Activated CD4-positive, CD25-positive, alpha-beta regulatory T cell treated with anti-CD3 and anti-CD28 coated beads, Interleukin-2, amount 50 U/mL, for 16 hours (primary cell): ENCODE measurements around the gene MAPK13.
"Not testable (repeated sequence)": the region's sequence is repeated elsewhere in the genome, so short reads cannot be mapped to it uniquely, and the experiment has no call there.

ENCODE experiments used
- DNase-seq: peaks from one replicate; pipeline ENCODE4 v3.0.0-alpha.2; 2020; ENCODE audit warnings: low read depth, low spot score

The MAPK13 gene

DNA sequence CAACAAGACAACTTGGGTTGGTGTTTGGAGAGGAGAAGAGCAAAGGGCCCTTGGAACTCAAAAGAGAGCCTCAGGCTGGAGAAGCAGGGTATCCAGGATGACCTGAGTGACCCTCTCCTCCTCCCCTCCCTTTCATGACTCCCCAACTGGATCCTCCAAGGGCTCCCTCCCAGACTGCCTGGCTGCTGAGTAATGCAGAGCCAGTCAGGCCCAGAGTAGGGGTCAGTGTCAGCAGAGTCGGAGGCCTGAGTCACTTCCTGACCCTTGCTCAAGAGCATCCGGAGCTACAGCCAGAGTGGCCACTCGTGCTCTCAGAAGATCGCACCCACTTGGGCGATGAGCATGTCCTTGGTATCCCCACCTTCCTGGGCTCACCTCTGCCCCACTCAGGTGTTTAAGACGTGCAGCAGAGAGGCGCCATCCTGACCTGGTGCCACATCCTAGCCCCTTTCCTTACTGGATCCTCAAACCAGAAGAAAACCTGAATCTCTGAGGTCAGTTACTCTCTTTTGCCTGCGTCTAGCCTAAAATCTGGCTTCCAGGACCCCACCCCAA, 2.8 kb upstream of the MAPK13 start:
- DNase-seq = no peak

DNA sequence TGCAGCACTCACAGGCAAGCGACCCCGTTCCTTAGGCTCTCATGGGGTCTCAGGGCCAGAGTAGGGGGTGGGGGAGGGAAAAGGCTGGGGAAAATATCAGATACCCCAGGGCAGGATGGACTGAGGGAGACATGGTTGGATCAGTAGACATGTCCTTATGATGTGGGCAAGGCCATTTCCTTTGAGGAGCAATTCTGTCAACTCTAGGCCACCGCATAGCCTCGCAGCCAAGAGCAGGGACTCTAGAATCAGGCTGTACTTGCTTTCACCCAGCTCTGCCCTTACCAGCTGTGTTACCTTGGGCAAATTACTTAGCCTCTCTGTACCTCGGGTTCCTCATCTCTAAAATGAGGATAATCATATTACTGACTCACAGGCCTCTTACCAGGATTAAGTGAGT, 2.2 kb upstream of the MAPK13 start:
- DNase-seq = no peak

DNA sequence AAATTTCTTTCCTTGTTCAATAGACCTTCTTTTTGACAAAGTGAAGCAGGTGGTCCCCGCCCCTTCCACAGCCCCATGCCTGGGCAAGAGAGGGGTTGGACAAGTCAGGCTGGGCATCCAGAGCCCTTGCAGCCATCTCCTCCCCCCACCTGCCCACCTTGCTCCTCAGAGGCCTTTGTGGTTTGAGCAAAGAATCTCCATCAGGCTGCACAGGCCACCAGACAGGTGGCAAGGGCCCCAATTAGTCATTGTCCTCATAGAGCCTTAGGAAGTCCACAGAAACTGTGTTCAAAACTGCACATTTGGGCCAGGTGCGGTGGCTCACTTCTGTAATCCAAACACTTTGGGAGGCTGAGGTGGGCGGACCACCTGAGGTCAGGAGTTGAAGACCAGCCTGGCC, 1.5 kb upstream of the MAPK13 start:
- DNase-seq = no peak

DNA sequence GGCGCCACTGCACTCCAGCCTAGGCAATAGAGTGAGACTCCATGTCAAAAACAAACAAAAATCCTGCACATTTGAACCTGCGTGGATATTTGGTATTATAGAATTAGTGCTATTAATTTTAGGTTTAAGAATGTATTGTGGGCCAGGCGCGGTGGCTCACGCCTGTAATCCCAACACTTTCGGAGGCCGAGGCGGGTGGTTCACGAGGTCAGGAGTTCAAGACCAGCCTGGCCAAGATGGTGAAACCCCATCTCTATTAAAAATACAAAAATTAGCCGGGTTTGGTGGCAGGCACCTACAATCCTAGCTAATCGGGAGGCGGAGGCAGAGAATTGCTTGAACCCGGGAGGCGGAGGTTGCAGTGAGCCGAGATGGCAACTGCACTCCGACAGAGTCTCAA, 979 bp upstream of the MAPK13 start:
- not testable (repeated sequence) for DNase-seq

DNA sequence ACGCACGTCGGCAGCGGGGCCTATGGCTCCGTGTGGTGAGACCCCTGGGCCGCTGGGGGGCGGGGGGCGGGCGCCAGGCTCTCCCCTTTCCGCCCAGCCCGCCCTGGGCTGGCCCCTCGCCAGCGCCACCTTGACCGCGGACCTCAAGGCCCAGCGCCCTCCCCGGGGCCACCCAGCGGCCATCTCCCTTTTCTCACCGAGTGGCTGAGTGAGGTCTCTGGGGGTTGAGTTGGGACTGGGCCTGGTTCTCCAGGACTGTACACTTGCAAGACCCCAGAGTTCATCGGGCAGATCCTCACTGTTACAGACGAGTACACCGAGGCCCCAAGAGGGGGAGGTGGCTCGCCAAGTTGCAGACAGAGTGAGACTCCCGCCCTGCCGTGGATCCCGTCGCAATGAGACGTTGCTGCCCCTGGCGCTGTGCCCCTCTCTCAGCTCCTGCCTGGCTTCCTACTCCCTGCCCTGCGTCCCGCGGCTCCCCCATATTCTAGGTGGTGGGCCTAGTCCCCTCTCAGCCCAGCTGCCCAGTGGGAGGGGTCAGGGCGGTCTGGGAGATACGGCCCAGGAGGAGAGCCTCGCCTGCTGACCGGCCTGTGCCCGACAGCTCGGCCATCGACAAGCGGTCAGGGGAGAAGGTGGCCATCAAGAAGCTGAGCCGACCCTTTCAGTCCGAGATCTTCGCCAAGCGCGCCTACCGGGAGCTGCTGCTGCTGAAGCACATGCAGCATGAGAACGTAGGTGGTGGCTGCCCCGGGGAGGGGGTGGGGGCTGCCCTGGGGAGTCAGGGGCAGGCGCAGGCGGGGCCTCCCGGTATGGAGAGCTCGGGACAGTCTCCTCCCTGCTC, 576 bp downstream of the MAPK13 start:
- peak; percentile 34 for DNase-seq

DNA sequence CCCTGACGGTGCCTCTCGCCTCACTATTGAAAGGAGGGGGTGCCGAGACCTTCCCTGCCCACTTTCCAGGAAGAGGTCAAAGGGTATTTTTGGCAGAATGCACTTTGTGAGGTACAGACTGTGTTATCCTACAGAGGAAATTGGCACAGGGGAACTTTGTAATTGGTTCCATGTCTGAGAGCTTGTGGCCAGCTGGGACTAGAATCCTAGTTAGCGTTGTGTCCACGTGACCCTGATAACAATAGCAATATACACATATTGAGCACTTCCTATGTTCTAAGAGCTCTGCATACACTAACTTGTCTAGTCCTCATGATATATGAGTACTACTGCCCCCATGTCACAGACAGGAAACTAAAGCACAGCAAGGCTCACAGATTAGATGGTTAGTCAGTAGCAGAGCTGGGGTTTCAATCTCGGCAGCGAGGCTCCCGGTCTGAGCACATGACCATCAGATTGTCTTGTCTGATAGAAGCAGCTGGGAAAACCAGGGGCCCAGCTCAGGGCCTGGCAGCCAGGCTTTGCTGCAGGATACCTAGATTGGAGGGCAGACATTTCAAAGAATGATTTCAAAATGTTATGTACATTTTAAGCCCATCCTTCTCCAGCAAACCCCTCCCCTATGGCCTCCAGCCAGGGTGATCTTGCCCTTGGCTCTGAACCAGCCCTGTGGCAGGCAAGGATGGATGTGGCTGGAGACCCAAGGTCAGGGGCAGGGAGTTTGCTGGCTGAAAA, 1.4 kb downstream of the MAPK13 start:
- peak; percentile 18 for DNase-seq

DNA sequence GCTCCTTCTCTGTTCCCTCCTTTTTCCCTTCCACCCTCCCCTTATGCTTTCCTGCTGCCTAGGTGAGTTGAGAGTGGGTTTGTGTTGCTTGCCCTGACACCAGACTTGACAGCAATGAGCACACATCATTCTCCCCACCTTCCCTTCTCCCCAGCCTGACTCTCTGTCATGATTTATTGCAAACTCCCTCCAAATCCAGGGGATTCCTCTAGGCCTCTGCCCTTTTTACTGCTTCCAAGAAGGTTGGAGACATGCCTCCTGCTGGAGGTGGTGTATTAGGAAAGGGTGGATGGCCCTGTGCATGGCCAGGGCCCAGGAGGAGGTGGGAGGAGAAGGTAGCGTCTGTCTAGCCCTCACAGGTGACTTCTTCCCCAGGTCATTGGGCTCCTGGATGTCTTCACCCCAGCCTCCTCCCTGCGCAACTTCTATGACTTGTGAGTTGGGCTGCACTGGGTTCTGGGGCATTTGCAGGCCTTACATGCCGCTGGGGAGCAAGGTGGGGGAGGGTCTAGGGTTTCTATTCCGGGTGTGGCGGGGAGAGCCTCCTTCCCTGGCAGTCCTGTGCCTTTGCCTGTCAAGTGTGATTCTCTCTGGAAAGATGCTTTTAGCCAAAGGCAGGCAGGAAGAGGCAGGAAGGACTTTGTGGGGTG, 2.1 kb downstream of the MAPK13 start:
- no peak for DNase-seq

DNA sequence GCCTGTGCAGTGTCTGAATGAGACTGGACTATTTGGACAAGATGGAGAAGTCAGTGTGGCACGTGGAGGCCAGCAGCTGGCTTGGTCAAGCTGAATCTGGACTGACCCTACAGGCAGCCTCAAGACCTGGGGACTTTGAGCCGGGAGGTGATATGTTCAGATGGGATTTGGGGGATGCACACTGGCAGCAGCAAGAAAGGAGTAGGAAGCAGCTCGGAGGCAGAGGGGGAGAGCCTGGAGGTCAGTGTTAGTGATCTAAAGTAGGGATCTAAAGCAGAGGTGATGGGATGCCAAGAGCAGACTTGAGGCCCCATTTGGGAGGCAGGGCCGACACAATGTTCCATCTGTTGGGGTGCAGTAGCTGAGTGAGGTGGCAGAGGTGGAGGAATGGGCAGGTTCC, 2.8 kb downstream of the MAPK13 start:
- no peak for DNase-seq

DNA sequence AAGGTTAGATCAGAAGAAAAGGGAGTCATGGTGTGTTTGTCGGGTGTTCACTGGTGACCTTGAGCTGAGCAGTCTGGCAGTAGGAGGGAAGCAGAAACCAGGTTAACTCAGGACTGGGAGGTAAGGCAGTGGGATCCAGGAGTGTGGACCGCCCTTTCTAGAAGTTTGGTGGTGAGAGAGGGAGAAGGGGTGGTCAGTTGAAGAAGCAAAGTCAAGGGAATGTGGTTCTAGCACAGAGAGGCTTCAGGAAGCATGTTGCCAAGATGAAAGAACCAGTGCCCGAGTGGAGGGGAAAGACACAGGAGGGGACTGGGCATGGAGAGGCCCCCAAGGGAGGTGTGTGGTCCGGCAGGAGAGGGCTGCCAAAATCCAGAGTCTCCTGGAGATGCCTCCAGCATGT, 3.6 kb downstream of the MAPK13 start:
- DNase-seq = no peak

DNA sequence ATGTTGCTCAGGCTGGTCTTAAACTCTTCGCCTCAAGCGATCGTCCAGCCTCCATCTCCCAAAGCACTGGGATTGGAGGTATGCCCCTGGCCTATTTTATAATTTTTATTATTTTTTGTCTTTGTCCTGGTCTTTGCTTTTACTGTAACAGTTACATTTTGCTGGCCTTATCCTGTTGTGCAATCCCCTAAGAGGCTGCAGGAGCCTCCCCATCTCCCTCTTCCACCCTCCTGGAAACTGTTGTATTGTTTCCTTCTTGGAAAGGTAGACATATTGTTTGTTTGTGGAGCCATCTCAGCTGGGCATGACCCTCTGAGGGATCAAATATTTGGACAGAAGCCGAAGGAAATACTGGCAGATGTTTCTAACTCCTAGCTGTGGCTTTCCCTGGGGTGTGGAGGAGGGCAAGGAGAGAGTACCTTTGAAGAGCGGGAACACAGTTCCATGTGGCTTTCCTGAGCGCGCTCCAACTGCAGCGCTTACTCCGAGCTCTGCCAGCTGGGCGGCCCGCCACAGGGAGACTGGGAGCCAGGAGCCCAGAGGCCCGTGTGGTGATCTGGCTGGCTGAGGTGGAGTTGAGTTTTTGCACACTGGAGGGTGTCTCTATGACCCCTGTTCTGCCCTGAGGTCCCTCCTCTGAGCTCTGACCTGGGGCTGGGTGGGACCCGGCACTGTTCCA, 4.9 kb downstream of the MAPK13 start:
- DNase-seq = no peak

DNA sequence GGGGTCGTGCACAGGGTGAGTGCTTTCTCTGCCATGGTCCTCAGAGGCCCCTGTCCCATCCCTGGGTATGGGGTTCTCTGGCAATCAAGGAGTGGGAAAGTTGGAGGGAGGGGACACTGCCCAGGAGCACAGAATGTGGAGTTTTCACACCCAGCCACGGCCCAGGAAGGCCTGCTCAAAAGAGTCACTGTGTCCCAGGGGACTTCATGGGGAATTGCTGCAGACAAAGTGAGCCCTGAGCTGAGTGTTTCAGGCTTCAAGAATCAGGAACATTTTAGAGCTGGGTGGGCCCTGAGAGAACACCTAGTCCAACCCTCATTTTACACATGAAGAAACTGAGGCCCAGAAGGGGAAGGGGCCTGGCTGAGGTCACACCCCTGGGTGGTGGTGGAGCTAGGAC, 5.7 kb downstream of the MAPK13 start:
- no peak for DNase-seq

DNA sequence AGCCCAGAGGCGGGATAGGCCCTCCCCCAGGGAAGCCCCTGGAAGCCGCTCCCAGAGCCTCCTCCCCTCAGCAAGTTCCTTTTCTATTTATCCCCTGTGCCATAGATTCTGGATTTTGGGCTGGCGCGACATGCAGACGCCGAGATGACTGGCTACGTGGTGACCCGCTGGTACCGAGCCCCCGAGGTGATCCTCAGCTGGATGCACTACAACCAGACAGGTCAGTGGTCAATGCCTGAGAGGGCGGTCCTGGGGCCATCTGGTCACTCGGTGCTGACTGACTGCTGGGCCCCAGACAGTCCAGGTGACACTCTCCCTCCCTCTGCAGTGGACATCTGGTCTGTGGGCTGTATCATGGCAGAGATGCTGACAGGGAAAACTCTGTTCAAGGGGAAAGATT, 6.2 kb downstream of the MAPK13 start:
- DNase-seq = no peak

DNA sequence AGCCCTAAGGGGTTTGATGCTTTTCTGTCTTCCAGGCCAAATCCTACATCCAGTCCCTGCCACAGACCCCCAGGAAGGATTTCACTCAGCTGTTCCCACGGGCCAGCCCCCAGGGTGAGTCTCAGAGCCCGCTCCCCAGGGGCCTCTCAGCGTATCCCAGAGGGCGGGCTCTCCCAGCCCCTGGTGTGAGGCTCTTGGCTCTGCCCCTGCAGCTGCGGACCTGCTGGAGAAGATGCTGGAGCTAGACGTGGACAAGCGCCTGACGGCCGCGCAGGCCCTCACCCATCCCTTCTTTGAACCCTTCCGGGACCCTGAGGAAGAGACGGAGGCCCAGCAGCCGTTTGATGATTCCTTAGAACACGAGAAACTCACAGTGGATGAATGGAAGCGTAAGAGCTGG, 8.4 kb downstream of the MAPK13 start:
- DNase-seq = no peak

DNA sequence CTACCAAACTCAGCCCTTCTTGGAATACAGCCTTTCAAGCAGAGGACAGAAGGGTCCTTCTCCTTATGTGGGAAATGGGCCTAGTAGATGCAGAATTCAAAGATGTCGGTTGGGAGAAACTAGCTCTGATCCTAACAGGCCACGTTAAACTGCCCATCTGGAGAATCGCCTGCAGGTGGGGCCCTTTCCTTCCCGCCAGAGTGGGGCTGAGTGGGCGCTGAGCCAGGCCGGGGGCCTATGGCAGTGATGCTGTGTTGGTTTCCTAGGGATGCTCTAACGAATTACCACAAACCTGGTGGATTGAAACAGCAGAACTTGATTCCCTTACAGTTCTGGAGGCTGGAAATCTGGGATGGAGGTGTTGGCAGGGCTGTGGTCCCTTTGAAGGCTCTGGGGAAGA, 9.1 kb downstream of the MAPK13 start:
- DNase-seq = no peak

DNA sequence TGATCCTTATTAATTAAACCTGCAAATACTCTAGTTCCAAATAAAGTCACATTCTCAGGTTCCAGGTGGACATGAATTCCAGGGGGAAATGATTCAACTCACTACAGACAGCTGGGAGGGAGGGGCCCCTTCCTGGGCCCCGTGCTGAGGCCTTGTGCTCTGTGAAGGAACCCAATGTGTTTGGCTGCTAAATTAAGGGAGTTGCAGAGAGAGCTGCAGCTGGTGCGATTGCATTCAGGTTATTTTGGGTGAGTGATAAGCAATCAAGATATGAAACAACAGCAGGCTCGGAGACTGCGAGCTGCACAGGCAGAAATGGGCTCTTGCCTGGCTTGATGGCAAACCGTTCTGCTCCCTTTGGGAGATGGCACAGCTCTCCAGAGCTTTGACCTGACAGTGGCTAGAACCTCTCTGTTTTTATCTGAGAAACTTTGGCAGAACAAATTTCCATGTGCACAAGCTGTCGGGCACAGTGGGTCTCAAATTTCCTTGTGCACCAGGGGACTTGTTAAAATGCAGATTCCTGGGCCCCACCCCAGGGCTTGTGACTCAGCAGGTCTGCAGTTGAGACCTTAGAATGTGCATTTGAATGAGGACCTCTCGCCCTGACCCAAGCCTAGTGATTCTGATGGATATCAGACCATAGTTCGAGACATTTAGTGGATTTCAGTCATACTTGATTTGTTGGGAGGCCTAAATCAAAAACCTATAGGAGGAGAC, 9.8 kb downstream of the MAPK13 start:
- no peak for DNase-seq

DNA sequence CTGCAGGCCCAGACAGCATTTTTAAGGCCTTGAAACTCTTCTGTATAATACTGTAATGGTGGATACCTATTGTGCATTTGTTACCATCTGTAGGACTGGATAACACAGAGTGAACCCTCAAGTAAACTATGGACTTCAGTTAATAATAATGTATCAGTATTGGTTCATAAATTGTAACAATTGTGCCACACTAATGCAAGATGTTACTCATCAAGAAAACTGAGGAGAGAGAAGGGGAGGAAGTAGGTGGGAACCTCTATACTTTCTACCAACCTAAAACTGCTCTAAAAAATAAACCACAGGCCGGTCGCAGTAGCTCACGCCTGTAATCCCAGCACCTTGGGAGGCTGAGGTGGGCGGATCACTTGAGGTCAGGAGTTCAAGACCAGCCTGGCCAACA, 10.8 kb downstream of the MAPK13 start:
- DNase-seq = no peak

DNA sequence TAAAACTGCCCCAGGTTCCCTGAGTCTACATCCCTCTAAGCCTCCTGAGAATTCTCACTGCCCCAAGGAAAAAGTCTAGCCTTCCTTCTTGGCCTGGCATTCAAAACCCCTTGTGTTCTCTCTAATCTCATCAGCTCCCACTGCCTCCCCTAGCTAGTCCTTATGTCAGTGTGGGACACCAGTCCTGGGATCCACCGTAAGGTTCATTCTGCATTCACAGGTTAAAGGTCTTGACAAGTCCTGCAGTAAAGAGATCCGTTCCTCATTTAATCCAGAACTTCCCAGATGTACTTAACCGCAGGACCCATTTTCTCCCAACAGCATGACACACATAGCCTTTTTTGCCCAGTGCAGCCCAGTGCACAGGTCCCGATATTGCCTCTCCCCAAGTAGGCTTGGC, 11.6 kb downstream of the MAPK13 start:
- DNase-seq = no peak

DNA sequence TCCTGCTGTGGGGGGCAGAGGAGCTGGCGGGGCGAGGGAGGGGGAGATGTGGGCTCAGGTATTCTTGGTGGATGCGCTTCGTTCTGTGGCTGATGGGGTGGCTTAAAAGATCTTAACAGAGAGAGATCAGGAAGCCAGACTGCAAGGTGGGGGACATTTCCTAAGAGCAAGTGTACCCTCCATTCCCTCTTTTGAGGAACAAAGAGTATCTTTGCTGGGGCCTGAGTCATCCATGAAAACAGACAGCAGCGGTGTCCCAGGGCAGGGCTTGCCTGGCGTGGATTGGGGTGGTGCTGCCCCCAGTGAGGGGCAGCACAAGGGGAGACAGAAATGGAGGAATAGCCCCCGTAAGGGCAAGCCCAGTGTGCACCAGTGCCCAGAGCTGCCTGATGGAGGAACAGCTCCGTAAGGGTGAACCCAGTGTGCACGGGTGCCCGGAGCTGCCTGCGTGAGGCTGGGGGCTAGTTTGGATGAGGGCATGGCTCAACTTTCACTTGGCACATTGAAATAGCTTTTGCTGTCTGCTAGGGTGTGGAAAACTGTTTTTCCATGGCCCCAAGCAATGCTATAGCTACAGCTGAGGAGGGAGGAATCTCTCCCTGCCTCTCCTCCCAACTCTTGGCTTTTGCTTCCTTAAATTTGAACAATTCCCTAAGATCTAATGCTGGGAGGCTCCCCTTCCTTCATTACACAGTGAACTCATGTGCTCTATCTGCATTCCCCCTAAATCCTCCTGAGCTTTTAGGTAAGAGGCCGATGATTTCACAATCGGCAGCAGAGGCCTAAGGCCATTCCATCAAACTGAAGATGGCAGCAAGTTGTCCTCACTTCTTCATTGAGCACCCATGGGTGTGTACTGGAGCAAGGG, 12.9 kb downstream of the MAPK13 start:
- no peak for DNase-seq

DNA sequence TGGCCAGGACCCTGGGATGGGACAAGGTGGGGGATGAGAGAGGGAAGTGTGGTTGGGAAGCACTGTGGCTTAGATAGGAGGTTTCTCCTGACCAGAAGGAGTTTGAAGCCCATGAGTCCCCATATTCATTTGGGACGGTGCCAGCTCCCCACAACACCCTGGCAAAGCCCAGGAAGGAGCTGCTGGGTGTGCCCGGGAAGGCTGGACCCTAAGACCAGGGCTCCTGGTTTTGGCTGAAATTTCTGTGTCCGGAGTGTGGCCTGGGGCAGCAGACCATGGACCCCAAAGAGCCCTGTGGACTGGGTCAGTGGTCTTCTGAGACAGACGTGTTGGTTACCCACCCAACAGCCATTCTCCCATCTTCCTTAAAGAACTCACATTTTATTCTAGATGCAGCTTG, 15.2 kb downstream of the MAPK13 start:
- DNase-seq = no peak

DNA sequence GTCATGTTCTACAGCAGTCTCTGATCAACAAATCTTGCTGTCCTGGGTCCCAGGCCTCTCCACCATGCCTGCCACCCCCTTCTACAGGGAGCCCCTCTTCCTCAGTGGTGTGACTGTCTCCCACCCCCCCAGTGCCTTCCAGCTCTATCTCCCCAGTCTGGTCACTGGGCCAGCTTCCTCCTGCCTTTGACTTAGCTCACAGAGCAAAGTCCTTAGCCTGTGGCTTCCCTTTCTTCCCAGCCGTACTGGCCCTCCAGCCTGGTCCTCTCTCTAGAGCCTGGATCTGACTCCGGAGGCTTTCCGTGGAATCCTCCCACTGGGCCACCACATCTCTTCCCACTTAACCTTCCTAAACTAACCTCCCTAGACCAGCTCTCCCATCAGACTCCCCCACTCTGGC, 17.0 kb downstream of the MAPK13 start:
- DNase-seq = no peak
